ENCODE measurements around the gene TYW1. TPM values are rescaled to one million over a fixed set of nuclear protein-coding genes. Genes with fewer than 3 reads are reported as not detected.
"Not testable (repeated sequence)": the region's sequence is repeated elsewhere in the genome, so short reads cannot be mapped to it uniquely, and the experiment has no call there.

Gene TYW1
- total RNA-seq, 1 experiment from 2014 or later = 13.4 TPM

DNA sequence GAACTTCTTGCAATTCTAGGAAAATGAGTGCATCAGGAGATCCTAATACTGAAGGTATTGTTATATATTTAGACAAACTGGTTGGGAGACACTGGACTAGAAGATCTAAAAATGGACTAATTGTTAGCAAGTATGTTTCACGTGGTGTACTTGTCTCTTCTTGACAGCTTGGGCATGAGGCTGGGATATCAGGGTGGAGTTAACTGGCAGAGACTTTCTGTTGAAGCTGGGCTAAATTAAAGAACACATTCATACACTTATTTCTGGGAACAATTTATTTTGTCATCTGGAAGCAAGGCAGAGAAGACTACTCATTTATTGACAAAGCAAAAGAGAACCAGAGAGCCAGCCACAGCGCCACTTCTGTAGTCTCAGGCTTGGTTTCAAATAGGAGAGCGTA is 25.9 kb downstream of the TYW1 start:
- no peak overlapping the region for H3K27ac ChIP-seq
- peaks cover 3% of the 10 kb centered on the region; the same call in 1 of the 2 replicates for H3K36me3 ChIP-seq (ENCODE audit: low read depth)
- H3K9me3 ChIP-seq (ENCODE audit: insufficient read depth, low read depth) = no peaks in the 10 kb centered on the region
- H3K4me1 ChIP-seq (replicated peaks; ENCODE audit: insufficient read depth) = no peaks in the 10 kb centered on the region
- H3K79me2 ChIP-seq (ENCODE audit: low read depth) = no peaks in the 10 kb centered on the region
- no TSS peak for BruUV-seq (replicated peaks)
- H2AFZ ChIP-seq = no peak overlapping the region
- ChIA-PET POLR2A (ENCODE audit: unreplicated experiment) (no interaction called here), CTCF (no interaction called here)
- no peaks in the 10 kb centered on the region for H4K20me1 ChIP-seq (ENCODE audit: insufficient read depth)
- H3K9me2 ChIP-seq (ENCODE audit: insufficient read depth) = no peaks in the 10 kb centered on the region
- no peaks in the 10 kb centered on the region for H3K27me3 ChIP-seq (ENCODE audit: insufficient read depth, low read depth)
- DNase-seq = no peak
- H3F3A ChIP-seq (ENCODE audit: insufficient read depth, low read depth) = no peaks in the 10 kb centered on the region
- H3K4me2 ChIP-seq = no peak overlapping the region
- intact Hi-C loops (cut with micrococcal nuclease; ENCODE audit: unreplicated experiment) = no loop called here
- TF ChIP-seq, protein P1, sequence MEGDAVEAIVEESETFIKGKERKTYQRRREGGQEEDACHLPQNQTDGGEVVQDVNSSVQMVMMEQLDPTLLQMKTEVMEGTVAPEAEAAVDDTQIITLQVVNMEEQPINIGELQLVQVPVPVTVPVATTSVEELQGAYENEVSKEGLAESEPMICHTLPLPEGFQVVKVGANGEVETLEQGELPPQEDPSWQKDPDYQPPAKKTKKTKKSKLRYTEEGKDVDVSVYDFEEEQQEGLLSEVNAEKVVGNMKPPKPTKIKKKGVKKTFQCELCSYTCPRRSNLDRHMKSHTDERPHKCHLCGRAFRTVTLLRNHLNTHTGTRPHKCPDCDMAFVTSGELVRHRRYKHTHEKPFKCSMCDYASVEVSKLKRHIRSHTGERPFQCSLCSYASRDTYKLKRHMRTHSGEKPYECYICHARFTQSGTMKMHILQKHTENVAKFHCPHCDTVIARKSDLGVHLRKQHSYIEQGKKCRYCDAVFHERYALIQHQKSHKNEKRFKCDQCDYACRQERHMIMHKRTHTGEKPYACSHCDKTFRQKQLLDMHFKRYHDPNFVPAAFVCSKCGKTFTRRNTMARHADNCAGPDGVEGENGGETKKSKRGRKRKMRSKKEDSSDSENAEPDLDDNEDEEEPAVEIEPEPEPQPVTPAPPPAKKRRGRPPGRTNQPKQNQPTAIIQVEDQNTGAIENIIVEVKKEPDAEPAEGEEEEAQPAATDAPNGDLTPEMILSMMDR (conservative IDR thresholded peaks at IDR 0.05) = no peak
- TF ChIP-seq EZH2 (IDR thresholded peaks at IDR 0.05; ENCODE audit: low read depth) = no peak
- H3K4me3 ChIP-seq = no peak overlapping the region

DNA sequence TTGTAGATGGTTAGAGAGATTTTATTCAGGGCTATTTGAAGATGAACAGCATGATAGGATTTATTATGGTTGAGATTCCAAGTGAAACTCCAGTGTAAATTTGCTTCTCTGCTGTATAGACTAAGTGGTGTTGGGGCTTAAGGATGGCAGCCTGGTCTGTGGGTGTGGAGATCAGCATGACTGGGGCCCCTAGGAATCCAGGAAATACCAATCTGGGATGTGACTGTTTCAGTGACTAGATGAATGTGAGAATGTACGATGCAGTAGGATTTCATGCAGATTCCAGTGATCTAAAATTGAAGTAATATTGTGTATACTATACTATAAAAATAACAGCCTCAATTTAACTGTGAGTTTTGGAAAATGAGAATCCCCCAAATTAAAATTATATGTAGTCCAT is 28.8 kb downstream of the TYW1 start:
- H3K4me1 ChIP-seq (replicated peaks; ENCODE audit: insufficient read depth); H2AFZ ChIP-seq; intact Hi-C loops (cut with micrococcal nuclease; ENCODE audit: unreplicated experiment); H3K4me2 ChIP-seq; H3K9me3 ChIP-seq (ENCODE audit: insufficient read depth, low read depth); H3K9me2 ChIP-seq (ENCODE audit: insufficient read depth); H3F3A ChIP-seq (ENCODE audit: insufficient read depth, low read depth); DNase-seq; H3K4me3 ChIP-seq; BruUV-seq (replicated peaks); H3K79me2 ChIP-seq (ENCODE audit: low read depth); CTCF ChIA-PET; H3K36me3 ChIP-seq (ENCODE audit: low read depth); H3K27me3 ChIP-seq (ENCODE audit: insufficient read depth, low read depth); H4K20me1 ChIP-seq (ENCODE audit: insufficient read depth); POLR2A ChIA-PET (ENCODE audit: unreplicated experiment); H3K27ac ChIP-seq: not testable (repeated sequence)

DNA sequence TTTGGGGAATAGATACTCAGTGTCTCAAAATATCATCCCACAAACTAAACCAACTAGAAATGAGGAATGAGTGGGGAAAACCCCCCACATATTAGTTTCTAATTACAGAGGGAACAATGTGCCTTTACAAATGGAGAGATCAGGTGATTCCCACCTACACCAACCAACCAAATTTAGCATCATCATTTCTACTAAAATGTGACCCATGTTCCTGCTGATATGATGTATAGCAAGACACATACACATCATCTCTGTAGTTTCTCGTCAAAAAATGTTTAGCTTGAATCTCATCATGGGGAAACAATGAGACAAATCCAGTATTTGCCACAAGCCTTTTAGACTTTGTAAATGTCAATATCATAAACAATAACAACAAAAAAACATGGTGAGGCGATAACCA is 35.1 kb downstream of the TYW1 start:
- H3F3A ChIP-seq (ENCODE audit: insufficient read depth, low read depth); H2AFZ ChIP-seq; intact Hi-C loops (cut with micrococcal nuclease; ENCODE audit: unreplicated experiment); H3K27ac ChIP-seq; H3K9me3 ChIP-seq (ENCODE audit: insufficient read depth, low read depth); H3K4me3 ChIP-seq; H3K27me3 ChIP-seq (ENCODE audit: insufficient read depth, low read depth); POLR2A ChIA-PET (ENCODE audit: unreplicated experiment); H4K20me1 ChIP-seq (ENCODE audit: insufficient read depth); H3K79me2 ChIP-seq (ENCODE audit: low read depth); BruUV-seq (replicated peaks); H3K36me3 ChIP-seq (ENCODE audit: low read depth); CTCF ChIA-PET; DNase-seq; H3K9me2 ChIP-seq (ENCODE audit: insufficient read depth); H3K4me1 ChIP-seq (replicated peaks; ENCODE audit: insufficient read depth); H3K4me2 ChIP-seq: not testable (repeated sequence)

DNA sequence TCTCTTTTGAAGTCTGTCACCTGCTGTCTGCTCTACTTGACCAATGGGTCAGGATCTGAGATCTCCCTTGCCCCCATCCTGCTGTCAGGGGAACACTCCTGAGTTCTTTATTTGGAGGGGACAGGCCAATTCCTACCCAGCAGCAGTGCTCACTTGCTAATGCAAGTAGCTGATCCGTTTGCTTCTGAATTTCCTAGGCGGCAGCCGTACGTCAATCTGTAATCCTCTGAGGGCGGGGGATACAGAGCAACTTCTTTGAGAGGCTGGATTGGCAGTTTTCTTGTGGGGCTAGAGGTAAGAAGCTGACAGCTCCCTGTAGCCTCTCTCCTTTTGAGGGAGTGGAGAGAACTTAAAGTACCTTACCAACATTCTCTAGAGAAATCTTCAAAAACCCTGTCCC is 36.6 kb downstream of the TYW1 start:
- H3K27me3 ChIP-seq (ENCODE audit: insufficient read depth, low read depth) = no peaks in the 10 kb centered on the region
- no peak overlapping the region for H3K27ac ChIP-seq
- POLR2A ChIA-PET (ENCODE audit: unreplicated experiment) = no interaction called here
- CTCF ChIA-PET = interaction anchor here (0.7 kb wide), 1 partner anchor 535 kb away, joined by 6 read pairs; no protein-coding TSS in a partner anchor
- H3K4me3 ChIP-seq = no peak overlapping the region
- no peaks in the 10 kb centered on the region for H3K9me2 ChIP-seq (ENCODE audit: insufficient read depth)
- H3K79me2 ChIP-seq (ENCODE audit: low read depth) = no peaks in the 10 kb centered on the region
- H2AFZ ChIP-seq = no peak overlapping the region
- no TSS peak for BruUV-seq (replicated peaks)
- no peaks in the 10 kb centered on the region for H3F3A ChIP-seq (ENCODE audit: insufficient read depth, low read depth)
- H3K4me2 ChIP-seq = no peak overlapping the region
- intact Hi-C loops (cut with micrococcal nuclease; ENCODE audit: unreplicated experiment) = no loop called here
- H3K4me1 ChIP-seq (replicated peaks; ENCODE audit: insufficient read depth) = no peaks in the 10 kb centered on the region
- no peak for DNase-seq
- no peaks in the 10 kb centered on the region; the same call in 1 of the 2 replicates for H3K9me3 ChIP-seq (ENCODE audit: insufficient read depth, low read depth)
- no peak for TF ChIP-seq EZH2 (IDR thresholded peaks at IDR 0.05; ENCODE audit: low read depth)
- TF ChIP-seq, protein P1 (conservative IDR thresholded peaks at IDR 0.05) = no peak
- no peaks in the 10 kb centered on the region for H4K20me1 ChIP-seq (ENCODE audit: insufficient read depth)
- peaks cover 5% of the 10 kb centered on the region; the same call in 1 of the 2 replicates for H3K36me3 ChIP-seq (ENCODE audit: low read depth)

DNA sequence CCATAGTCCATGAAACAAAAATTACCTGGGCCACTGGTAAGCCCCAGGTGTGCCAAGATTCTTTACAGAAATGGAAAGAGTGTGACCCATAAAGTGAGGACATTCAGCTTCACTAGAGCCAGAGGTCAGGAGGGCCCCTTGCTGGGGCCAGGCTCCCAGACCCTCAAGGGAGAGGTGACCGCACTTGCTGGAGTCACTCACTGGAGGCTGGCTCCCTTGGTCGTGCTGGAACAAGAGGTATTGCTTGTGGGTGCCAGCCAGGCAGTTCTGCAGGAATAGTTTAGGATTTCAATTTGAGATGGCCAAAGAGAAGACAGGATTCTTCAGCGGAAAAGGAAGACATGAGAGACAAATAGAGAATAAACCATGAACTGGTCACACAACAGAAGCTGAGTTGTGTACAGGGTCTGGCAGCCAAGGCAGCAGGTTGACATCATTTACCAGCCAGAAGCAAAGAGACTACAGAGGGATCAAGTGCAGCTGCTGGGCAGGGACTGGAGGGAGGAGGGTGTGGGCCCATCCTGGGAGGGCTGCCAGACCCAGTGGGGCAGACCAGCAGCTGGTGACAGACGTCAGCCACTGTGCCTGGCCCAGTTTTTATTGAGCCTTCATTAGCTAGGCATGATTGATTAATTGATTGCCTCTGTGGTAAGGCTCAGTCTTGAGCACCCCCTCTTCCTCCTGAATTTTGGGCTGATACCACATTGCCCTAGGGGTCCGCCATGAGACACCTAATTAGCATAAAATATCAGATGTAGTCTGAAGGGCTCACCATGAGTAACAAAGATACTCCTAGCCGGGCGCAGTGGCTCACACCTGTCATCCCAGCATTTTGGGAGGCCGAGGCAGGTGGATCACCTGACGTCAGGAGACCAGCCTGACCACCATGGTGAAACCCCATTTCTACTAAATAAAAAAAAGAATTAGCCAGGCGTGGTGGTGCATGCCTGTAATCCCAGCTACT is 40.1 kb downstream of the TYW1 start:
- H3K36me3 ChIP-seq (ENCODE audit: low read depth); H2AFZ ChIP-seq; H3K27me3 ChIP-seq (ENCODE audit: insufficient read depth, low read depth); H3K4me2 ChIP-seq; H3K4me3 ChIP-seq; H3K9me3 ChIP-seq (ENCODE audit: insufficient read depth, low read depth); H3K9me2 ChIP-seq (ENCODE audit: insufficient read depth); H3K27ac ChIP-seq; DNase-seq; BruUV-seq (replicated peaks); H3K79me2 ChIP-seq (ENCODE audit: low read depth); H3F3A ChIP-seq (ENCODE audit: insufficient read depth, low read depth); POLR2A ChIA-PET (ENCODE audit: unreplicated experiment); H4K20me1 ChIP-seq (ENCODE audit: insufficient read depth); H3K4me1 ChIP-seq (replicated peaks; ENCODE audit: insufficient read depth); intact Hi-C loops (cut with micrococcal nuclease; ENCODE audit: unreplicated experiment): not testable (repeated sequence)
- CTCF ChIA-PET = interaction anchor here (0.6 kb wide), 1 partner anchor 212 kb away, joined by 3 read pairs; no protein-coding TSS in a partner anchor
